ENCODE results near the gene PTGER3.

DNA sequence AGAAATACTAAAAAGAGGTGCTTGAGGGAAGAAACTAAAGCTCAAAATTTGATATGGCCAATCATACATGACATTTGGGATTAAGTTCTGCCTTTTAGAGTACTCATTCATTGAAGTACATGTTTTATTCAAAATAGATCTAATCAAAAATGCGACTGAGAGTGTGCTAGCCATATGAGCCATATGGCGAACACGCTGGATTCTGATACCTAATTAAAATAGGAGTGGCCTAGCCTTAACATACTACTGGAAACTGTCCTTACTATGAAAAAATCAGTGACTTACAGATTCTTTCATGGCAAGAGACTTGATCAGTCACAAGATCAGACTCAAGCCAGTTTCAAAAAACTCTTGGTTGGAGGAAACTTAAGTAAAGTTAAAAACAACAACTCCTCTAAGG is 73.9 kb downstream of the PTGER3 start:
- TF ChIP-seq, protein P1, sequence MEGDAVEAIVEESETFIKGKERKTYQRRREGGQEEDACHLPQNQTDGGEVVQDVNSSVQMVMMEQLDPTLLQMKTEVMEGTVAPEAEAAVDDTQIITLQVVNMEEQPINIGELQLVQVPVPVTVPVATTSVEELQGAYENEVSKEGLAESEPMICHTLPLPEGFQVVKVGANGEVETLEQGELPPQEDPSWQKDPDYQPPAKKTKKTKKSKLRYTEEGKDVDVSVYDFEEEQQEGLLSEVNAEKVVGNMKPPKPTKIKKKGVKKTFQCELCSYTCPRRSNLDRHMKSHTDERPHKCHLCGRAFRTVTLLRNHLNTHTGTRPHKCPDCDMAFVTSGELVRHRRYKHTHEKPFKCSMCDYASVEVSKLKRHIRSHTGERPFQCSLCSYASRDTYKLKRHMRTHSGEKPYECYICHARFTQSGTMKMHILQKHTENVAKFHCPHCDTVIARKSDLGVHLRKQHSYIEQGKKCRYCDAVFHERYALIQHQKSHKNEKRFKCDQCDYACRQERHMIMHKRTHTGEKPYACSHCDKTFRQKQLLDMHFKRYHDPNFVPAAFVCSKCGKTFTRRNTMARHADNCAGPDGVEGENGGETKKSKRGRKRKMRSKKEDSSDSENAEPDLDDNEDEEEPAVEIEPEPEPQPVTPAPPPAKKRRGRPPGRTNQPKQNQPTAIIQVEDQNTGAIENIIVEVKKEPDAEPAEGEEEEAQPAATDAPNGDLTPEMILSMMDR (IDR thresholded peaks at IDR 0.05), result no peak
- TF ChIP-seq RFX5 (IDR thresholded peaks at IDR 0.05; ENCODE audit: low read length) (no peak), MXI1 (IDR thresholded peaks at IDR 0.05; ENCODE audit: low read depth, low read length) (no peak), MEF2A (IDR thresholded peaks at IDR 0.05; ENCODE audit: borderline replicate concordance, low read depth) (no peak), EP300 (IDR thresholded peaks at IDR 0.05; ENCODE audit: borderline replicate concordance in 1 of 2, low read depth in 1 of 2, low read length in 1 of 2) (no peak), TCF12 (IDR thresholded peaks at IDR 0.05) (no peak), TEAD4 (IDR thresholded peaks at IDR 0.05; ENCODE audit: borderline replicate concordance, insufficient read depth) (no peak), CHD2 (IDR thresholded peaks at IDR 0.05; ENCODE audit: low read length, partially characterized antibody) (no peak), FOXM1 (IDR thresholded peaks at IDR 0.05; ENCODE audit: low read depth) (no peak)
- TF ChIP-seq, protein P2, sequence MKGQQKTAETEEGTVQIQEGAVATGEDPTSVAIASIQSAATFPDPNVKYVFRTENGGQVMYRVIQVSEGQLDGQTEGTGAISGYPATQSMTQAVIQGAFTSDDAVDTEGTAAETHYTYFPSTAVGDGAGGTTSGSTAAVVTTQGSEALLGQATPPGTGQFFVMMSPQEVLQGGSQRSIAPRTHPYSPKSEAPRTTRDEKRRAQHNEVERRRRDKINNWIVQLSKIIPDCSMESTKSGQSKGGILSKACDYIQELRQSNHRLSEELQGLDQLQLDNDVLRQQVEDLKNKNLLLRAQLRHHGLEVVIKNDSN (IDR thresholded peaks at IDR 0.05; ENCODE audit: borderline replicate concordance, low read depth), result no peak

Data from SK-N-SH (cell line).